KMS-11 (cell line): ENCODE data around the gene PHETA2.
"Not testable (repeated sequence)": the region's sequence is repeated elsewhere in the genome, so short reads cannot be mapped to it uniquely, and the experiment has no call there.

Source experiments
- H2AFZ ChIP-seq: fragments of 200-600 bp; sonication (generic); 2 replicates; pipeline ENCODE4 v1.6.1; 2016; ENCODE audit warnings: antibody characterized with exemption, mixed run types, low read depth
- H3K27ac ChIP-seq: fragments of 200-600 bp; sonication (generic); 2 replicates; pipeline ENCODE4 v1.6.1; 2016; ENCODE audit warnings: mild to moderate bottlenecking, mixed run types
- H3K27me3 ChIP-seq: fragments of 200-600 bp; sonication (generic); 2 replicates; pipeline ENCODE4 v1.6.1; 2017; ENCODE audit warnings: mild to moderate bottlenecking, low read depth, mixed run types, moderate library complexity; ENCODE audit not compliant: insufficient read depth
- H3K36me3 ChIP-seq: fragments of 200-600 bp; sonication (generic); 2 replicates; pipeline ENCODE4 v1.6.1; 2017; ENCODE audit warnings: mild to moderate bottlenecking, mixed run types; ENCODE audit not compliant: insufficient read depth
- H3K4me1 ChIP-seq: fragments of 200-600 bp; sonication (generic); 2 replicates; pipeline ENCODE4 v1.6.1; 2016; ENCODE audit warnings: mild to moderate bottlenecking, low read depth, mixed run types; ENCODE audit not compliant: poor library complexity, severe bottlenecking
- H3K4me2 ChIP-seq: fragments of 200-600 bp; sonication (generic); 2 replicates; pipeline ENCODE4 v1.7.0; 2016; ENCODE audit warnings: mild to moderate bottlenecking, mixed run types
- H3K4me3 ChIP-seq: fragments of 200-600 bp; sonication (generic); IDR thresholded peaks from 2 replicates; pipeline ENCODE4 v1.6.1; 2017; ENCODE audit warnings: low read depth, low read length, mixed read lengths; ENCODE audit not compliant: insufficient read depth
- H3K79me2 ChIP-seq: fragments of 200-600 bp; sonication (generic); 2 replicates; pipeline ENCODE4 v1.6.1; 2016; ENCODE audit warnings: low read depth, mixed run types; ENCODE audit not compliant: insufficient read depth
- H3K9ac ChIP-seq: fragments of 200-600 bp; sonication (generic); 2 replicates; pipeline ENCODE4 v1.6.1; 2016; ENCODE audit warnings: mild to moderate bottlenecking, mixed run types
- H4K20me1 ChIP-seq: fragments of 200-600 bp; sonication (generic); 2 replicates; pipeline ENCODE4 v1.6.1; 2016; ENCODE audit warnings: mild to moderate bottlenecking, mixed run types; ENCODE audit not compliant: insufficient read depth
- CTCF ChIP-seq: fragments of 200-600 bp; sonication (generic); conservative IDR thresholded peaks from 2 replicates; pipeline ENCODE4 v1.6.1; 2017; ENCODE audit warnings: low read depth, mild to moderate bottlenecking, antibody characterized with exemption, low read length, moderate library complexity, mixed read lengths

PHETA2 gene

GRCh38 chr22:42116848-42117424, 42.9 kb downstream of the PHETA2 start:
- H3K79me2 ChIP-seq: no peaks in the 10 kb centered on the region
- no peaks in the 10 kb centered on the region for H4K20me1 ChIP-seq
- H3K4me2 ChIP-seq: no peak overlapping the region
- 0 out of 2 replicates have a peak, but pooled peaks have one; percentile 19 for TF ChIP-seq CTCF
- H3K27me3 ChIP-seq: no peaks in the 10 kb centered on the region
- H3K27ac ChIP-seq: no peak overlapping the region
- H3K9ac ChIP-seq: no peak overlapping the region
- no peak overlapping the region for H3K4me3 ChIP-seq
- no peaks in the 10 kb centered on the region for H3K4me1 ChIP-seq
- H2AFZ ChIP-seq: no peak overlapping the region
- H3K36me3 ChIP-seq: no peaks in the 10 kb centered on the region

DNA sequence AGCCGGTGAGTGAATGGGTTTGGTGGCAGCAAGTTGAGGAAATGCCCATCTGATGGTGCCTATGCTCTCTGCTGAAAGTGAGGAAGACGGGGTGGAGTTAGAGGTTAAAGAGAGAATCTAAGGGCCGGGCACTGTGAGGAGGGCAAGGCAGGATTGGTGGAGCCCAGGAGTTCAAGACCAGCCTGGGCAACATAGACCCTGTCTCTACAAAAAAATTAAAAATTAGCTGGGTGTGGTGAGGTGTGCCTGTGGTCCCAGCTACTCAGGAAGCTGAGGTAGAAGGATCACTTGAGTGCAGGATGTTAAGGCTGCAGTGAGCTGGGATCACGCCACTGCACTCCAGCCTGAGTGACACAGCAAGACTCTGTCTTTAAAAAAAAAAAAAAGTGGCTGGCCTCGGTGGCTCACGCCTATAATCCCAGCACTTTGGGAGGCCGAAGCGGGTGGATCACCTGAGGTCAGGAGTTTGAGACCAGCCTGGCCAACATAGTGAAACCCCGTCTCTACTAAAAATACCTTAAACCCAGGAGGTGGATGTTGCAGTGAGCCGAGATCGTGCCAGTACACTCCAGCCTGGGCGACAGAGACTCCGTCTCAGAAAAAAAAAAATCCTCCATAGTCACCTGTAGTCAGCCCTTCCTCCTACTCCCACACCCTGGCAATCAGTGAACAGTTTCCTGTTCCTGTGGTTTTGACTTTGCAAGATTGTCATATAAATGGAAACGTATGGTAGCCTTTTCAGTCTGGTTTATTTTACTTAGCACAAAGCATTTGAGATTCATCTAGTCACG, 46.4 kb downstream of the PHETA2 start:
- H3K79me2 ChIP-seq, H3K27me3 ChIP-seq, H3K27ac ChIP-seq, H2AFZ ChIP-seq, H3K9ac ChIP-seq, H3K36me3 ChIP-seq, H3K4me1 ChIP-seq, H3K4me2 ChIP-seq, H3K4me3 ChIP-seq, H4K20me1 ChIP-seq: not testable (repeated sequence)

- H4K20me1 ChIP-seq, H3K9ac ChIP-seq, H3K4me1 ChIP-seq, H3K27me3 ChIP-seq, H3K36me3 ChIP-seq, H3K79me2 ChIP-seq, H3K27ac ChIP-seq, H2AFZ ChIP-seq, H3K4me3 ChIP-seq, H3K4me2 ChIP-seq: not testable (repeated sequence)
These were observed 49.5 kb downstream of the PHETA2 start for GRCh38 chr22:42123529-42123928.

DNA sequence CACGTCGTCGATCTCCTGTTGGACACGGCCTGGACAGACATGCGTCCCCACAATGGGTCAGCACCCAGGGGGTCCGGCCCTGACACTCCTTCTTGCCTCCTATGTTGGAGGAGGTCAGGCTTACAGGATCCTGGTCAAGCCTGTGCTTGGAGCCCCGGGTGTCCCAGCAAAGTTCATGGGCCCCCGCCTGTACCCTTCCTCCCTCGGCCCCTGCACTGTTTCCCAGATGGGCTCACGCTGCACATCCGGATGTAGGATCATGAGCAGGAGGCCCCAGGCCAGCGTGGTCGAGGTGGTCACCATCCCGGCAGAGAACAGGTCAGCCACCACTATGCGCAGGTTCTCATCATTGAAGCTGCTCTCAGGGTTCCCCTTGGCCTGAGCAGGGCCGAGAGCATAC, 53.6 kb downstream of the PHETA2 start:
- no peaks in the 10 kb centered on the region for H3K79me2 ChIP-seq

DNA sequence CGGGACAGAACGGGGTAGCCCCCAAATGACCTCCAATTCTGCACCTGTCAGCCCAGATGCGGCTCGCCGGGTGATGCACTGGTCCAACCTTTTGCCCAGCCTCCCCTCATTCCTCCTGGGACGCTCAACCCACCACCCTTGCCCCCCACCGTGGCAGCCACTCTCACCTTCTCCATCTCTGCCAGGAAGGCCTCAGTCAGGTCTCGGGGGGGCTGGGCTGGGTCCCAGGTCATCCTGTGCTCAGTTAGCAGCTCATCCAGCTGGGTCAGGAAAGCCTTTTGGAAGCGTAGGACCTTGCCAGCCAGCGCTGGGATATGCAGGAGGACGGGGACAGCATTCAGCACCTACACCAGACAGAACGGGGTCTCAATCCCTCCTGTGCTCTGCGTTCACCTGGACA, 54.0 kb downstream of the PHETA2 start:
- H3K4me1 ChIP-seq, H3K27me3 ChIP-seq, H3K36me3 ChIP-seq, H3K79me2 ChIP-seq, H2AFZ ChIP-seq, H3K4me2 ChIP-seq, H4K20me1 ChIP-seq, H3K27ac ChIP-seq, H3K4me3 ChIP-seq, H3K9ac ChIP-seq: not testable (repeated sequence)

More for the DNA sequence above, 53.6 kb downstream of the PHETA2 start:
- no peak overlapping the region for H3K27ac ChIP-seq
- no peaks in the 10 kb centered on the region for H3K36me3 ChIP-seq
- H4K20me1 ChIP-seq: no peaks in the 10 kb centered on the region
- H3K4me3 ChIP-seq: no peak overlapping the region
- H3K9ac ChIP-seq: no peak overlapping the region
- H3K4me1 ChIP-seq: no peaks in the 10 kb centered on the region
- H3K27me3 ChIP-seq: no peaks in the 10 kb centered on the region
- no peak overlapping the region for H2AFZ ChIP-seq
- TF ChIP-seq CTCF: no peak
- no peak overlapping the region for H3K4me2 ChIP-seq
